A673 (cell line): ENCODE measurements around the gene ITGA11. TPM values are rescaled to one million over a fixed set of nuclear protein-coding genes. Genes with fewer than 3 reads are reported as not detected.

Source experiments
- BruUV-seq: library from RNA; stranded (reverse); fragments of 400-500 nt; replicated peaks from 2 replicates; lab custom pipeline; 2021; lab: Mats Ljungman, UMichigan
- CTCF ChIA-PET: fragments of 300-600 bp; sonication (Branson Sonifier 250); formaldehyde crosslinking; loops from one replicate; lab custom pipeline; 2022; ENCODE audit warnings: antibody characterized with exemption; lab: Charles Lee
- POLR2A ChIA-PET: fragments of 300-600 bp; sonication (Branson Sonifier 250); formaldehyde crosslinking; loops from one replicate; lab custom pipeline; 2022; ENCODE audit warnings: antibody characterized with exemption; ENCODE audit not compliant: low non-redundant PET; lab: Charles Lee
- DNase-seq: peaks from one replicate; pipeline ENCODE4 v3.0.0-alpha.2; 2015; ENCODE audit warnings: low spot score
- H3K27ac ChIP-seq: fragments of 200-600 bp; sonication (generic); 2 replicates; pipeline ENCODE4 v1.5.1; 2016; ENCODE audit warnings: mixed run types, low read depth, mild to moderate bottlenecking, mixed read lengths, antibody characterized with exemption, low read length; ENCODE audit not compliant: poor library complexity, severe bottlenecking
- H3K27me3 ChIP-seq: fragments of 200-600 bp; sonication (generic); replicated peaks from 2 replicates; pipeline ENCODE4 v1.6.1; 2017; ENCODE audit warnings: mixed run types, low read depth, mild to moderate bottlenecking, mixed read lengths, antibody characterized with exemption, low read length; ENCODE audit not compliant: insufficient read depth, poor library complexity
- H3K36me3 ChIP-seq: fragments of 200-600 bp; sonication (generic); 2 replicates; pipeline ENCODE4 v1.6.1; 2016; ENCODE audit warnings: mixed run types, mild to moderate bottlenecking, mixed read lengths, antibody characterized with exemption, low read length; ENCODE audit not compliant: insufficient read depth, poor library complexity, severe bottlenecking
- H3K4me1 ChIP-seq: fragments of 200-600 bp; sonication (generic); 2 replicates; pipeline ENCODE4 v1.6.1; 2017; ENCODE audit warnings: mixed run types, mild to moderate bottlenecking, mixed read lengths, antibody characterized with exemption, low read length; ENCODE audit not compliant: insufficient read depth, poor library complexity, severe bottlenecking
- H3K4me3 ChIP-seq: fragments of 200-600 bp; sonication (generic); 2 replicates; pipeline ENCODE4 v1.5.1; 2016; ENCODE audit warnings: low read depth, mixed run types, mild to moderate bottlenecking, mixed read lengths, low read length; ENCODE audit not compliant: poor library complexity, severe bottlenecking
- H3K9me3 ChIP-seq: fragments of 200-600 bp; sonication (generic); 2 replicates; pipeline ENCODE4 v1.6.1; 2016; ENCODE audit warnings: mixed run types, low read depth, mild to moderate bottlenecking, mixed read lengths, antibody characterized with exemption, low read length; ENCODE audit not compliant: poor library complexity, severe bottlenecking
- CTCF ChIP-seq: fragments of 300-800, 200-600 bp; sonication (generic); conservative IDR thresholded peaks from 2 replicates; pipeline ENCODE4 v1.5.1; 2017; ENCODE audit warnings: low read depth, mild to moderate bottlenecking, antibody characterized with exemption, low read length, moderate library complexity, mixed read lengths
- EZH2 ChIP-seq: fragments of 200-600 bp; sonication (generic); IDR thresholded peaks from 2 replicates; pipeline ENCODE4 v1.6.1; 2017; ENCODE audit warnings: borderline replicate concordance, low read depth, mild to moderate bottlenecking, mixed read lengths, antibody characterized with exemption, low read length; ENCODE audit not compliant: poor library complexity, severe bottlenecking
- intact Hi-C: fragments of 100-400 bp; cut with micrococcal nuclease; formaldehyde crosslinking; loops from one replicate; pipeline ENCODE4 v1.10.0; 2022; ENCODE audit not compliant: unreplicated experiment
- total RNA-seq: library from RNA; stranded (reverse); gene quantifications from 2 replicates; pipeline ENCODE4 v1.2.3, GENCODE V29; 2021

ITGA11 gene
- total RNA-seq, 1 experiment from 2014 or later, result 0.45 TPM

GRCh38 chr15:68386587-68387288, 45.2 kb downstream of the ITGA11 start:
- no peak overlapping the region for H3K4me3 ChIP-seq
- TF ChIP-seq CTCF (no peak), EZH2 (no peak)
- no TSS peak for BruUV-seq
- no peaks in the 10 kb centered on the region for H3K27me3 ChIP-seq
- no peak overlapping the region for H3K27ac ChIP-seq
- intact Hi-C loops, result no loop called here
- ChIA-PET CTCF (interaction anchor here (0.7 kb wide), 1 partner anchor 204 kb away, joined by 4 read pairs; no protein-coding TSS in a partner anchor), POLR2A (no interaction called here)
- peaks cover 14% of the 10 kb centered on the region for H3K4me1 ChIP-seq
- peaks cover 5% of the 10 kb centered on the region for H3K9me3 ChIP-seq
- no peaks in the 10 kb centered on the region for H3K36me3 ChIP-seq
- DNase-seq, result no peak

- TF ChIP-seq CTCF, result no peak
- no peak for TF ChIP-seq EZH2
- Histone ChIP-seq H3K36me3 (no peaks in the 10 kb centered on the region), H3K4me1 (peaks cover 12% of the 10 kb centered on the region), H3K27me3 (no peaks in the 10 kb centered on the region), H3K9me3 (peaks cover 5% of the 10 kb centered on the region), H3K27ac (no peak overlapping the region), H3K4me3 (no peak overlapping the region)
- intact Hi-C loops, result no loop called here
- DNase-seq, result no peak
- no TSS peak for BruUV-seq
- ChIA-PET POLR2A (no interaction called here), CTCF (interaction anchor here (0.6 to 0.7 kb wide), 2 partner anchors 171 to 205 kb away, joined by 4 to 17 read pairs; no protein-coding TSS in a partner anchor)
Observed at GRCh38 chr15:68385671-68386586, 46.0 kb downstream of the ITGA11 start.

GRCh38 chr15:68385240-68385561, 46.8 kb downstream of the ITGA11 start:
- BruUV-seq, result no TSS peak
- Histone ChIP-seq H3K36me3 (no peaks in the 10 kb centered on the region), H3K9me3 (peaks cover 5% of the 10 kb centered on the region), H3K4me3 (no peak overlapping the region), H3K4me1 (peaks cover 5% of the 10 kb centered on the region), H3K27me3 (no peaks in the 10 kb centered on the region), H3K27ac (no peak overlapping the region)
- TF ChIP-seq EZH2, result no peak
- TF ChIP-seq CTCF, result no peak
- intact Hi-C loops, result no loop called here
- CTCF ChIA-PET, result interaction anchor here (0.6 to 1.3 kb wide), 3 partner anchors 38 to 171 kb away, joined by 3 to 17 read pairs (median 4); no protein-coding TSS in a partner anchor
- POLR2A ChIA-PET, result no interaction called here
- no peak for DNase-seq
